NCI-H2227 (cell line): ENCODE results near the gene ALDH1A3.

Source experiments
- DNase-seq: peaks from one replicate; lab custom pipeline; 2025; ENCODE audit not compliant: unreplicated experiment; lab: John Stamatoyannopoulos, UW

The ALDH1A3 gene

DNA sequence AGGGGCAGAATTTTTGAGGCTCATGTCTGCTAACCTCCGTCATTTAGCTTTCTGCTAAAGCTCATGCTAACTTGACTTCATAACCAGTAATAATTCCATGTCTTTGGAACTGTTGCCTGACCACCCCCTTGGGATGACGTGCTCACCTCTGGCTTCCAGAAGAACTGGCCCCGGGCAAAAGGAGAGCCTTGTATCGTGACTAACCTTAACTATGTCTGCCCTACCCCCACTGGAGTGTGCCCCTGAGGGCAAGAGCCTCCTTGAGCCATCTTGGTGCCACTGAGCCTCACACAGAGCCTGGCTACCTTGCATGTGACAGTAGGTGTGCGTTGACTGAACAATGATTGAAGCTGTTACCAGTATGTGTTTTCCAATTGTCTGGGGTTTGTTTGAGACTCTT lies 44.3 kb downstream of the ALDH1A3 start:
- no peak for DNase-seq

DNA sequence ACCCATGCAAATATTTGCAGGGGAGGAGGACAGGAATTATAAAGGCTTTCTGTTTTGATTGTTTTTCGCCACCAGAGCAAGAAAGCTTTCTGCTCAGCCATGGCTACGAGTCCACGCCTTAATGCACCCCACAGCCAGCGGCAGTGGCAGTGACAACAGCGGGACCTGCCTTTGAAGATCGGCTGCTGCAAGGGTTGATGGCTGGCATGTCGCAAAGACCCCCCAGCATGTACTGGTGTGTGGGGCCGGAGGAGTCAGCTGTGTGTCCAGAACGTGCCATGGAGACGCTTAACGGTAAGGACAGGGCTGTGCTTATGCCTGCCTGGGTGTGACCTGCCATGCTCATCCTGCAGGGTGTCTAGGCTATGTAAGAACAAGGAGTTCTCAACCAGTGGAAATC lies 44.8 kb downstream of the ALDH1A3 start:
- no peak for DNase-seq

DNA sequence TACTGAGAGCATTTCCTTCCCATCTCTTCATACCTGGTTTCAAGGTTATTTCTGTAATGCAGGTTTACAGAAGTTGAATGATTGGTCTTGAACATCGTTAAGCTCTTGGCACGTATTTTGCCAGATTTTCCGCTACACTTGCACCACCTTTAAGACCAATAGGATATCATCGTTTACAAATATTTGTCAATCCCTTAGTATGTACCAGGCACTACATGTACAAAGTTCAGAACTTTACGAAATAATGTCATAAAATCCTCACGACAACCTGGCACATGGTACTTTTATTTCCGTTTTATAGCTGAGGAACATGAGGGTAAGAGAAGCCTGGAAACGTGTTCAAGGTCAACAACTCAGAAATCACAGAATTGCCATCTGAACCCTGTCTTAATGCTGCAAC lies 45.8 kb downstream of the ALDH1A3 start:
- DNase-seq: no peak

DNA sequence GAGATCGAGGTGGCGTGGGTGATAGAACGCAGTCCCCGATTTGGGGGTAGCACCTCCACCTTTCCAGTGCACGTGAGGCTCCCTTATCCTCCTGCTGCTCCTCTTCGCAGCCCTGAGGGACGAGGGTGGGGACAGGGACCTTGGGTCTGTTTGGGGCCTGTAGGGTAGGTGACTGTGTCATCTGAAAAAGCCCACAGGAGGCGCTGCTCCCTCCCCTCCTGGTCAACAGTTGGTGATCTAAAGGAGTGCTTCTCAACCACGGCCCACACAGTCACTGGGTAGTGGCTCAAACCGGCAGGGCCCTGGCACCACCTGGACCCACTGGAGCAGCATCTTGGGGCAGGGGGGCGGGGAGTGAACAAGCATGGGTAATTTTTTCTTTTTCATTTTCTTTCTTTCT lies 46.6 kb downstream of the ALDH1A3 start:
- no peak for DNase-seq

DNA sequence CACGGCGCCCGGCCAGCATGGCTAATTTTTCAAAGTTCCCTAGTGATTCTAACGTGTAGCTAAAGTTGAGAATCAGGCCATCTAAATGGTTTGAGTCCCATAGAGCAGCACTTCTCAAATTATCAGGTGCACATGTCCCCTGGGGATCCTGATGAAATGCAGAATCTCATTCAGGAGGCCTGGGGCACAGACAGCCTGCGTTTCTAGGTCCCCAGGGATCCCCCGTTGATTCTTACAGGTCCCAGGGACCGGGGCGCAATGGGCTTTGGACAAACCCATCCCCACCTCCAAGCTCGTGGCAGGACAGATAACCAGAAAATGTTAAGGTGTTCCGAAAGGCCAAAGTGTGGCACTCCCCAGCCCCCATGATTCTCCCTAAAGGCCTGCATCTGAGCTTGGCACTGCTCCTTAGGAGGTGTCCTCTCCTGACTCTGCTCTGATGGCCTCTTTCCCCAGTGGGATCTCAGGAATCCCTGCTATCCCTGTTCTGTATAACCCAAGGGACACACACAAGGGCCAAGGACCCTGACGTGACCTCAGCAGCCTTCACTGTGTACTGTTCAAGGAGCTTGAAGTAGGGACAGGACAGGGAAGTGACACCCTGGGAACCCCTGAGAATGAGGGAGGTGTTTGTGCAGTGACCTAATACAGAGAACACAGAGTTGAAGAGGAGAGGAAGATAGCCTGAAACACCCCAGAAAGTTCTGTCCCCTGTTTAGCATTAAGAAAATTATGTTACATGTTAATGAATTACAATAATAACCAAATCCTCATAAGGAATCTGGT lies 47.5 kb downstream of the ALDH1A3 start:
- DNase-seq: no peak

DNA sequence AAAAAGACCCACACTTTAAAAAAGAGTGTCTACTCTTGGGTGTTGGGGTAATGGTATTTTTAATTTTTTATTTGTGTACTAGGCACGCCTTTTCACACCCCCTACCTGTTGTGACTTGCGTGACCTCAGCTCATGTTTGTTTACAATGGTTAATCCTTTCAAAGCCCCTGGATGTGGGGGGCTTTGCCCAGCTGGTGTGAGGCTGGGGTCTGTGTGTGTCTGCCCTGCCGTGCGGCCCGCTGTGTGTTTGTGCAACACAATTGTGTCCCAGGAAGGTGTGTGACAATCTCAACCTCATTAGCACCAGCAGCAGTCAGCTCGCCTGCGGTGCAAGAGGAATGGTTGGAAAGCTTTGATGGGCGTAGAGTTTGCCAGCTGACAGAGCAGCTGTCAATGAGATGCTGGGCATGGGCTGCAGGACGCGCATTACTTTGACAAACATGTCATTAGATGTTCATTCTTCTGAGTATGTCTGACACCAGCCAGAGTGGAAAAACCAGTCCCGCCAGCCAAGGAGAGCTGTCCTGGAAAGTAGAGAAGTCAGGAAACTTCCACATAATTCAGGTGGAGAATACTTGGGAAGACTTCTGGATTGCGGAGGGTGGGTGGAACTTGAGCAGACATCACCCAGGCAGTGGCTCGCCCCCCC lies 49.1 kb downstream of the ALDH1A3 start:
- no peak for DNase-seq

DNA sequence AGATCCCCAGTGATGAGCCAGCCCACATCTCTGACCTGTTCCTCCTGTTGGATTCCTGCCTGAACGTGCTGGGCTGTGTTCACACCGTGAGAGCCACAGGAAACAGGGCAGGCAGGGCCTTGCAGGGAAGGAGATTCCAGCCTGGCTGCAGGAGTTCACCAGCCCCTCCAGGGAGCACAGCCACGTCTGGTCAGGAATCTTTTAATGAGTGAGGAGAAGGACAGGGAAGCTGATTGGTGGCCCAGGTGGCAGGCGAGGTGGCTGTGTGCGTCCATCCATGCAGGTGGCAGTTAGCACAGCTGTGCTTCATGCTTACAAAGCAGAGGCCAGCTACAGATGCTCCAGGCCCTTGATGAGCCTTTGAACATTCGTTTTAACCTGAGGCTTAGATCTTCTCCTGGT lies 50.0 kb downstream of the ALDH1A3 start:
- DNase-seq: no peak

DNA sequence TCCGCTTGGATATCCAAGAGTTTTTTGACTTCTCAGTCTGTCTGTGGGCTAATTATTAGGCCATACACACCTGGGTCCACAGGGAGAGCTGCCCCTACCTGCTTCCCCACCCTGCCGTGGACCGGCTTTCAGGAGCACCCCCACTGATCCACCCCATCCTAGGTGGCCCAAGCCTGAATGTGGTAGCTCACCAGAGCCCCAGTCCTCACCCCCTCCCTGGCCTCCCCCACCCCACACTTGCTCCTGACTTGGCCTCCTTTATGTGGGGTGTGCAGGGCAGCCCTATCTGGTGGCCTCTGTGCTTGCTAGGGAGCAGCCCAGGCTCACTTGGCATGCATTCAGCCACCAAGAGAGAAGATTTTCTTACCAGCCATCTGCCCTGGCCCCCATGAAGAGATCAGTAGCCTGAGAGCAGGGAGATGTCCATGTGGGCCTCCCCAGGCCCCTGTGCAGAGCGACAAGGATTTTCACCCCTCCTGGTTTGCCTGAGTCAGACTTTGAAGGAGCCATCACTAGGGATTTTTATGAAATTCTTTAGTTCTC lies 50.7 kb downstream of the ALDH1A3 start:
- DNase-seq: no peak

DNA sequence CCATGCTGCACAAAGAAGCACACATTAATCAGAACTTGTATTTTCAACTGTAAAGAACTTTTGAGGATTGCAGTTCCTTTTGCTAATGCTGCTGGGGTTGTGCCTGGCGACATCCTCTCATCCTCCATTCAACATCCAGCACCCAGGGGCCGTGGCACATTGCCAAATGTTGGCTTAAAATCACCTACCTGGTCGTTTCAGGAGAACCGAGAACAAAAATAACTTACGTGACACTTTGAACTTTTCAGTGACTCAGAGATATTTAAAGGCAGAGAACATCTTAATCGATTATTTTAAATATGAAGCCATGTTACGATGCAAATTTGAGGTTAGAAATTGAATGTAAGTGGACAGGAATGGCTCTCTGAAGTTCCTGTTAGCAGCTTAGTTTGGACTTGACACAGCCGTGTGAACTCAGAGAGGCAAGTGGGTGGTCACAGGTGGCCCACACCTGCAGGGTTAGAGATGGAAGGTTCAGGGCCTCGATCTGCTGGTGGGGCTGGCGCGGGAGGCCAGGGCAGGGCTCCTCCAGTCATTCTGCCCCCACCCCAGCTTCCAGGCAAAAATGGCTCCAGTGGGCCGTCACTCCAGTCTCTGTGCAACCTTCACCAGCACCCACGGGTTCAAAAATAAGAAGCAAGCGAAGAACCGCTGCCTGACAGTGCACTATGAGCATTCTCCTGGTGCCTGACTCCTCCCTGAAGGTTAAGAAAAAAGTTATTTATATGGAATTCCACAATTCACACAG lies 51.7 kb downstream of the ALDH1A3 start:
- no peak for DNase-seq

DNA sequence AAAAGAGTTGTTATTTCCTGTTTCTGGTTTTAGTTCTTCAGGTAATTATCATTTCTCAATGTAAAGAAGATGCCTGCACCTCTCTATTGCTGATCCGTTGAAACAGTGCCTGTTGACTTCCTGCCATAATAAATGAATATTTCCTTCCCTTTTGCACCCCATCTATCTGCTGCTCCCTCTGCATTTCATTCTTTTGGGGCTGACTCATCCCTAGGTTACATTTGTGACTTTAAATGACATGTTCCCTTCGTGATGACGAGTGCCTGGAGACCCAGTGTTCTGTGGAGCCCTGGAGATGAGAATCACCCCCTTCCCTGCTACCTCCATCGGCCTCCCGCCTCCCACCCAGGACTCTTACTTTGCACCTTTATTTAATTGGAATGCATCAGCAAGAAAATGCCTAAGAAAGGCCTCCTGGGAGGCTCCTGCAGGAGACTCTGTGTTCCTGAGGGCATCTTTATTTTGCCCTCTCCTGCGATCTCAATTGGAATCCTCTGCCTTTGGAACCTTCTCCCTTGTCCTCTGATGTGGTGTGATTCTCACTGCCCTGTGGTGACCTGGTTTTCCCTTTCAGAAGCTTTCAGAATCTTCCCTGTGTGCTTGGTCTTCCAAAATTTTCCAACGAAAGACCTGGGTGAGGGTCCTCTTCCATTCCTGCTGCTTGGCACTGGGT lies 53.2 kb downstream of the ALDH1A3 start:
- no peak for DNase-seq

DNA sequence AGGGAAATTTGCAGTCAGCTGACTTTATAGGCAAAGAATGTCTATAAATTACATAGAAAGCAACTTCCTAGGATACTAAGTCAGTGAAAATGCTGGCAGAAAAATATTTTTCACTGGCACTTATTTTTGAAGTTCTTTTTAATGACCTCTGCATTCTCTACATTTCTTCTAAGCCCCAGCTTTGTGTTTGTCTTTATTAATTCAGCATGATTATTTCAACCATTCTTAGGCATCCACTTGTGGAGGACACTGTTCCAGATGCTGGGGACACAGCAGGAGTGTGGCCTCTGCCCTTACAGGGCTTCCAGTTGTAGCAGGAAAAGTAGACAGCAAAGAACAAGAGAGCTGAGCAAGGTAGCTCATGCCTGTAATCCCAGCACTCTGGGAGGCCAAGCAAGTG lies 54.5 kb downstream of the ALDH1A3 start:
- DNase-seq: no peak

DNA sequence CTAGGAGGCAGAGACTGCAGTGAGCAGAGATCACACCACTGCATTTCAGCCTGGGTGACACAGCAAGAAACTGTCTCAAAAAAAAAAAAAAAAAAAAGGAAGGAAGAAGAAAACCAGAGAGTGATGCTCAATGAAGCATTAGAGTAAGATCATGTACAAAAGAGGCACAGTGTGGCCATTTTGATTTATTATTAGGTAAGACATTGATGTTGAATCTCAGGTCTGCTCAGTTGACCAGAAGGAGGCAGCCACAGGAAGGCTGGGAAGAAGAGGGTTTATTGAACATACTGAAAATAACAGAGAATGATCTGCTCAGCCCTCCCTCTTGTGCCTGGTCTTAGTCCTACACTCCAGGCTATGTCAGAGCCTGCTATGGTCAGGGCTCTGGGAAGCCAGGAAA lies 55.1 kb downstream of the ALDH1A3 start:
- DNase-seq: no peak

DNA sequence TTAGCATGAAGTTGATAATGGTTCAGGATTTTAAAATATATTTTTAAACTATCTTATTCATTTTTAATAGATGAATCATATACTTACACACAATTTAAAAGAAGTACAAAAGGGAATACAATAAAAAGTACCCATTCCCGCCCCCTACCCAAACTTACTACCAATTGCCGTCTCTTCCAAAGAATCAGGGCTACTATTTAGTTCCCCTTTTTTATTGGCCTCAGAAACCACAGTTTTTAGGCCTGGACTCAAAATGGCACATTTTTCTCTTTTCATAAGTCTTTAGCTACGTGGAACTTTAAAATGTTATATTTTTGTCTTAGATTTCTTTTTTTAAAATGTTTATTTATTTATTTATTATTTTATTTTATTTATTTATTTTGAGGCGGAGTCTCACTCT lies 57.5 kb downstream of the ALDH1A3 start:
- DNase-seq: no peak

DNA sequence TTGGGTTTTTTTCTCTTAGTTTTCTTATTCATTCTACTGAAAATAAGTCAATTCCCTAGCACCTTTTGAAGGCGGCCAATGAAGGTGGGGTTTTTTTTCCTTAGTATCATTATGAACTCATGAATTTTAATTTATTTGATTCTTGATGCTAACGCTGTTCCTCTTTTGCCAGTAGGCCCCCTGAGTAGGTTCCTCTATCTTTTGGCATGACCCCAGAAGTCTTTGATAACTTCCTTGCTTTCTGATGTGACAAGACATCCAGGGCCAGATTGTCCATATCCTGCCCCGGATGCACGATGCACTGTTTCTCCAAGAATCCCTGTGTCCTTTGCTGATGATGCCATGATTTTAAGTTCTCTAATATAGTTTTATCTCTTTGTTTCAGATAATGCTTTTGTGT lies 60.2 kb downstream of the ALDH1A3 start:
- DNase-seq: no peak

DNA sequence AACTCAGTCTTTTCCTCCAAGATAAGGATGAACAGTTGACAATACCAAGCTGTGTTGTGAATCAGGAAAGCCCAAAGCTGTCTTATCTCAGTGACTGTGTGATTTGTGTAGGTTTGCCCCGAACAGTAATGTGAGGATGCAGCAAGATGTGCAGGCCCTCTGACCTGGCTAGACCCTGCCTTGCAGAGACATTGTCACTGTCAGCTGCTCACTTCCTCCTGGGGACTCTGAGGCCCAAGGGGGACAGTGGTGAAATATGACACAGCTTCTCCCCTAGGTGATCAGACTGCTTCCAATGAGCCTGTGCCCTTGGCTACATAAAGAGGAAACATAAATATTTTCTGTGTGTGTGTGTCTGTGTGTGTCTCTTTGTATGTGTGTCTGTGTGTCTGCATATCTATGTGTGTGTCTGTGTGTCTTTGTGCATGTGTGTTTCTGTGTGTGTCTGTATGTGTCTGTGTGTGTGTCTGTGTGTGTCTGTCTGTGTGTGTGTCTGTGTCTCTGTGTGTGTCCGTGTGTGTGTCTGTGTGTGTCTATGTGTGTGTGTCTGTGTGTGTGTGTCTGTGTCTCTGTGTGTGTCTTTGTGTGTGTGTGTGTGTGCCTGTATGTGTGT lies 61.2 kb downstream of the ALDH1A3 start:
- DNase-seq: no peak

DNA sequence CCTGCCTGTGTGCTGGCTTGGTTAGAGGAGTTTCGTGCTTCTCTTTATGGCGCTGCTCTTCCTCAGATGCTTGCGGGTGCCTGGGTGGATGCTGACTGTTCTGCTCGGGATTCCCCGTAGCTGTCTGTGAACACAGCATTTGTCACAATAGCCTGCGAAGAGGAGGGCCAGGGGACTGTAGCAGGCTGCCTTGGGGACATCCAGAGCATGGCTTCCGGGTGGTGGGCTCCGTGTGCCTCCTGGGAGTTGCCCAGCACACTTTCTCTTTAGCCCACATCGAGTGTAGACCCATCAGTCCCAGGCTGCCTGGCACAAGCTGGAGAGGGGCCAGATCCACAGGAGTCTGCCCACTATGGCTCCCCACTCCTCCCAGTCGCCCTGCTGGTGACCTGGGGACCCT lies 61.9 kb downstream of the ALDH1A3 start:
- DNase-seq: no peak

DNA sequence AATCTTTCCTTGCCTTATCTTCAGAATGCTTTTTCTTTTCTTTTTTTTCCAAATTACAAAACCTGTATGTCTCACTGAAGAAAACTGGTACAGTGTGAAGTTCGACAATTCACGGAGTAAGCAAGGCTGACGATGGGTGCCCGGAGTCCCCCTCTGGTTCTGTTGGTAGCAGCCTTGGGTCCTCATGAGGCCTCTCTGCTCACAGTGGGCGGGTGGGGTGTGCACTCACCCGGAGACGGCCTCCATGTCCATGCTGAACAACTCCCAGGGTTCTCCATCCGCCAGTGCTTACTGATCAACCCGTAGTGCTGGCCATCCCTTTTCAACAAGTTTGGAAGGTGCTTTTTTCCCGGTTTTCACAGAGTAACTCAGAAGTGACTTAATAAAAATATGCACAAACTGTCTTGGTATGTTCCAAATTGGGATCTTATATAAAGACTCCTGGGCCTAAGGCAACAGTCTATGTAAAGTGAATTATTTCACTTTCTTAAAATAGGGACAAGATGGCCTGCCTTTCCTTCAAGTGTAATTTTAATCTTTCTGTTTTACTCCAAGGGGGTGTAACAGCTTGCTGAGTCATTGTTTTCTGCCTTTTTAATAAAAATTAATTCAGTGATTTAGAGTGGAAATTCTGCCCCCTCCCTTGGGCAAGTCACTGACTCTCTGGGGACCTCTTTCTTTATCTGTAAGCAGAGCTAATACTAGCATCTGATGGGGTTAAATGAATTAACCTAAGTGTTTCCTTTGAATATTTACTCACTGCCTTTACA lies 63.2 kb downstream of the ALDH1A3 start:
- no peak for DNase-seq

DNA sequence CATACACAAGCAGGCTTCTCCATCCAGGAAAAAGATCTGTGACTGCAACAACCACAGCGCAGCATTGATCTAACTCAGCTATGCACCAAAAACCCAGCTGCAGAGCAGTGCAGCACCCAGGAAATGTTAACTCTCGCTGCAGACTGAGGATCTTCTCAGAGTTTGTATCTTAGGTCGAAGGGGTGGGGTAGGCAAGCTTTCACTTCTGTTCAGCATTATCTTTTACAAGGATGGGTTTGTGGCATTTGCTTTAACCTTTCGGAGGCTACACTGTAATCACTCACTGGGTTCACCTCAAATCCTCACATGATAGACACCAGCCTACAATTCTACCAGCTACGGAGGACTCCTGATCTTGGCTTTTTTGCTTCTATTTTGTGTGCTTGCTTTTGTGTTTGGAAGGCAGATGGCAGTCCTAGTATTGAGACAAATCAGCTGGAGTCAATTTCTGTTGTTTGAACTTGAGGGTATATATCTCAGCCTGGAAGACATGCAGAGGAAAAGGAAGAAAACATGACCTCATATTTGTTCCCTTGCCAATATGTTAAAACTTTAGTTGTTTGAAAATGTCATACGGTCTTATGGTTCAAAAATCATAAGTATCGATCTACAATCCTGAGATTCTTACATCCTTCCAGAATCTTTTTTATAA lies 64.7 kb downstream of the ALDH1A3 start:
- no peak for DNase-seq

DNA sequence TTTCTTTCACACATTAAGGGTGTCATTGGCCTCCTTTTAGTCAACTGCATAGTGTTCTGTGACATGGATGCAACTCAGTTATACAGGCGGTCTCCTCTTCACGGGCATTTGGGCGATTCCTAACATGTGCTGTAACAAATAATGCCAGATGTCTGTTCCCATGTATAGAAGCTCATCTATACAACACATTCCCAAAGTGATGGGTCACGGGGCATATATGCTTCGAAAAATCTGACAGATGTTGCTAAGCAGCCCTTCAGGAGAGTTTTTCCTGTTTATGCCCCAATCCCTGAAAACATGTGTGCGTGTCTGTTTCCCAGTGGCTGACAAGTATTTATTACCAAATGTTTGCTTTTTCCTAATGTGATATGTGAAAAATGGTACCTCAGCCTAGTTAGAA lies 65.4 kb downstream of the ALDH1A3 start:
- no peak for DNase-seq
